HCT116 (cell line): ENCODE measurements around the gene ADAMTS3. TPM values are rescaled to one million over a fixed set of nuclear protein-coding genes. Genes with fewer than 3 reads are reported as not detected.

Source experiments
- ATAC-seq: fragments of 200-7000 bp; cut with Tn5 transposase; 2 replicates; pipeline ENCODE4 v1.9.1; 2020; ENCODE audit warnings: mild to moderate bottlenecking, moderate library complexity
- BruUV-seq: library from RNA; stranded (reverse); fragments of 400-500 nt; replicated peaks from 2 replicates; lab custom pipeline; 2021; lab: Mats Ljungman, UMichigan
- CTCF ChIA-PET: fragments of 300-600 bp; sonication (Branson Sonifier 250); formaldehyde crosslinking; loops from one replicate; lab custom pipeline; 2021; ENCODE audit warnings: antibody characterized with exemption; lab: Charles Lee
- POLR2A ChIA-PET: fragments of 300-600, 350-600 bp; sonication (Branson Sonifier 250); formaldehyde crosslinking; loops from one replicate; lab custom pipeline; 2021; ENCODE audit warnings: antibody characterized with exemption; lab: Charles Lee
- RAD21 ChIA-PET, 2 experiments: fragments of 300-600 bp; sonication (Branson Sonifier 250); formaldehyde crosslinking; loops; one replicate each; lab custom pipeline; 2023; ENCODE audit warnings: low total read pairs in 2 of 2; ENCODE audit not compliant: uncharacterized antibody in 2 of 2, unreplicated experiment in 2 of 2, low non-redundant PET in 1 of 2; lab: Charles Lee
- DNase-seq: peaks from one replicate; pipeline ENCODE4 v3.0.0-alpha.2; 2010; ENCODE audit warnings: low read depth, low spot score
- H2AFZ ChIP-seq: fragments of 200-600 bp; shearing (Covaris generic), sonication (generic); 2 replicates; pipeline ENCODE4 v1.6.1; 2017; ENCODE audit warnings: low read depth, mixed run types, mixed read lengths, antibody characterized with exemption, low read length; ENCODE audit not compliant: poor library complexity, severe bottlenecking
- H3K27ac ChIP-seq: 2 replicates; pipeline ENCODE4 v1.5.1; 2012; ENCODE audit warnings: low read depth, low read length
- H3K27me3 ChIP-seq: fragments of 200-600 bp; sonication (generic); 2 replicates; pipeline ENCODE4 v1.6.1; 2016; ENCODE audit warnings: mixed run types, low read length, mixed read lengths; ENCODE audit not compliant: insufficient read depth
- H3K36me3 ChIP-seq, 2 experiments: fragments of 200-500 bp in 1 of 2; fragments of 200-600 bp in 1 of 2; sonication (Bioruptor generic) in 1 of 2; sonication (generic) in 1 of 2; 2 replicates each; pipeline versions ENCODE4 v1.5.1 to v1.6.1; 2014 to 2016; ENCODE audit warnings: low read length in 2 of 2, inconsistent platforms in 1 of 2, mixed read lengths in 1 of 2, mixed run types in 1 of 2; ENCODE audit not compliant: insufficient read depth in 2 of 2, control insufficient read depth in 1 of 2
- H3K4me1 ChIP-seq, 2 experiments: fragments of 200-600 bp in 1 of 2; sonication (generic) in 1 of 2; 2 replicates each; pipeline versions ENCODE4 v1.5.1 to v1.6.1; 2012 to 2017; ENCODE audit warnings: low read length in 2 of 2, inconsistent platforms in 1 of 2, mild to moderate bottlenecking in 1 of 2, mixed read lengths in 1 of 2, mixed run types in 1 of 2, moderate library complexity in 1 of 2; ENCODE audit not compliant: insufficient read depth in 2 of 2, control insufficient read depth in 1 of 2
- H3K4me2 ChIP-seq: fragments of 200-600 bp; sonication (generic); 2 replicates; pipeline ENCODE4 v1.6.1; 2017; ENCODE audit warnings: mixed run types, low read length, mixed read lengths
- H3K4me3 ChIP-seq, 2 experiments: fragments of 200-600 bp in 1 of 2; sonication (generic) in 1 of 2; replicated peaks in 1 of 2; 2 replicates each; pipeline ENCODE4 v1.5.1; 2011 to 2016; ENCODE audit warnings: low read length in 2 of 2, control low read depth in 1 of 2, low read depth in 1 of 2, mild to moderate bottlenecking in 1 of 2, mixed read lengths in 1 of 2, mixed run types in 1 of 2
- H3K79me2 ChIP-seq: fragments of 200-600 bp; sonication (generic); 2 replicates; pipeline ENCODE4 v1.6.1; 2017; ENCODE audit warnings: mild to moderate bottlenecking, mixed run types, low read length, moderate library complexity, mixed read lengths; ENCODE audit not compliant: insufficient read depth
- H3K9ac ChIP-seq: fragments of 200-600 bp; sonication (generic); 2 replicates; pipeline ENCODE4 v1.6.1; 2016; ENCODE audit warnings: low read length, mixed read lengths
- H3K9me2 ChIP-seq: fragments of 200-600 bp; sonication (generic), shearing (Covaris generic); 2 replicates; pipeline ENCODE4 v1.6.1; 2017; ENCODE audit warnings: mixed run types, mild to moderate bottlenecking, moderate library complexity; ENCODE audit not compliant: insufficient read depth
- H3K9me3 ChIP-seq, 2 experiments: fragments of 200-500 bp in 1 of 2; fragments of 200-600 bp in 1 of 2; sonication (Bioruptor generic) in 1 of 2; sonication (generic) in 1 of 2; 2 replicates each; pipeline ENCODE4 v1.6.1; 2014 to 2017; ENCODE audit warnings: low read length in 2 of 2, mixed read lengths in 2 of 2, inconsistent platforms in 1 of 2, low read depth in 1 of 2, mild to moderate bottlenecking in 1 of 2, mixed run types in 1 of 2, moderate library complexity in 1 of 2; ENCODE audit not compliant: control insufficient read depth in 1 of 2, insufficient read depth in 1 of 2
- H4K20me1 ChIP-seq: fragments of 200-600 bp; sonication (generic), shearing (Covaris generic); 2 replicates; pipeline ENCODE4 v1.6.1; 2017; ENCODE audit warnings: mixed run types, mild to moderate bottlenecking, moderate library complexity; ENCODE audit not compliant: insufficient read depth
- ATF3 ChIP-seq: IDR thresholded peaks from 2 replicates; pipeline ENCODE4 v1.6.1; 2012
- CEBPB ChIP-seq: IDR thresholded peaks from 2 replicates; pipeline ENCODE4 v1.6.1; 2012; ENCODE audit warnings: low read depth
- CTCF ChIP-seq, 3 experiments: fragments of 200-600 bp in 1 of 3; sonication (generic) in 1 of 3; IDR thresholded peaks in 2 of 3; conservative IDR thresholded peaks in 1 of 3; 2 replicates each; pipeline ENCODE4 v1.5.1; 2012 to 2017; ENCODE audit warnings: low read depth in 2 of 3, low read length in 2 of 3, antibody characterized with exemption in 1 of 3, borderline replicate concordance in 1 of 3, control low read depth in 1 of 3, mild to moderate bottlenecking in 1 of 3, mixed read lengths in 1 of 3, mixed run types in 1 of 3, moderate library complexity in 1 of 3; ENCODE audit not compliant: insufficient read depth in 1 of 3
- EGR1 ChIP-seq: IDR thresholded peaks from 2 replicates; pipeline ENCODE4 v1.6.1; 2012; ENCODE audit warnings: low read depth
- ELF1 ChIP-seq: IDR thresholded peaks from 2 replicates; pipeline ENCODE4 v1.6.1; 2012; ENCODE audit warnings: low read depth, borderline replicate concordance
- EZH2 ChIP-seq: fragments of 200-600 bp; sonication (generic); IDR thresholded peaks from 2 replicates; pipeline ENCODE4 v1.6.1; 2017; ENCODE audit warnings: antibody characterized with exemption, mixed run types
- EZH2phosphoT487 ChIP-seq: fragments of 200-600 bp; IDR thresholded peaks from 2 replicates; pipeline ENCODE4 v1.6.1; 2018; ENCODE audit warnings: antibody characterized with exemption, borderline replicate concordance
- JUND ChIP-seq: IDR thresholded peaks from 2 replicates; pipeline ENCODE4 v1.6.1; 2012
- MAX ChIP-seq: IDR thresholded peaks from 2 replicates; pipeline ENCODE4 v1.6.1; 2012
- POLR2A ChIP-seq: IDR thresholded peaks from 2 replicates; pipeline ENCODE4 v1.7.0; 2011; ENCODE audit warnings: borderline replicate concordance; ENCODE audit not compliant: insufficient read depth, insufficient read length; ENCODE audit errors: extremely low read depth
- POLR2AphosphoS5 ChIP-seq: IDR thresholded peaks from 2 replicates; pipeline ENCODE4 v1.6.1; 2011; ENCODE audit warnings: mild to moderate bottlenecking, low read depth, low read length, moderate library complexity
- REST ChIP-seq: IDR thresholded peaks from 2 replicates; pipeline ENCODE4 v1.6.1; 2012; ENCODE audit warnings: low read depth
- SIN3A ChIP-seq: IDR thresholded peaks from 2 replicates; pipeline ENCODE4 v1.6.1; 2012; ENCODE audit warnings: low read depth
- SP1 ChIP-seq: IDR thresholded peaks from 2 replicates; pipeline ENCODE4 v1.6.1; 2012; ENCODE audit warnings: low read depth
- SRF ChIP-seq: IDR thresholded peaks from 2 replicates; pipeline ENCODE4 v1.6.1; 2012; ENCODE audit warnings: low read depth
- TCF7L2 ChIP-seq: IDR thresholded peaks from 2 replicates; pipeline ENCODE4 v1.7.0; 2011; ENCODE audit warnings: borderline replicate concordance, inconsistent platforms; ENCODE audit not compliant: insufficient read depth, insufficient read length; ENCODE audit errors: extremely low read depth
- YY1 ChIP-seq: IDR thresholded peaks from 2 replicates; pipeline ENCODE4 v1.6.1; 2011; ENCODE audit warnings: low read length, low read depth, moderate library complexity, mild to moderate bottlenecking; ENCODE audit not compliant: insufficient replicate concordance; ENCODE audit errors: extremely low read depth
- ZBTB33 ChIP-seq: IDR thresholded peaks from 2 replicates; pipeline ENCODE4 v1.6.1; 2011; ENCODE audit warnings: mild to moderate bottlenecking, low read length, moderate library complexity; ENCODE audit not compliant: insufficient replicate concordance; ENCODE audit errors: extremely low read depth
- ZFX ChIP-seq: fragments of 450-650 bp; IDR thresholded peaks from 2 replicates; pipeline ENCODE4 v1.6.1; 2017
- ZNF274 ChIP-seq: fragments of 200-500 bp; sonication (Bioruptor generic); IDR thresholded peaks from 2 replicates; pipeline ENCODE4 v1.6.1; 2014; ENCODE audit warnings: mild to moderate bottlenecking, low read depth, low read length, inconsistent platforms
- intact Hi-C: fragments of 100-400 bp; cut with micrococcal nuclease; formaldehyde crosslinking; loops from 2 replicates; pipeline ENCODE4 v1.10.0; 2022
- total RNA-seq: library from RNA; stranded (reverse); gene quantifications from one replicate; pipeline ENCODE4 v1.2.1, GENCODE V29; 2021; ENCODE audit not compliant: unreplicated experiment

The ADAMTS3 gene
- total RNA-seq, 1 experiment from 2014 or later = not detected

- H3K27ac ChIP-seq = no peak overlapping the region
Measured at GRCh38 chr4:72422416-72422815, 146.6 kb downstream of the ADAMTS3 start.

More at GRCh38 chr4:72422416-72422815, 146.6 kb downstream of the ADAMTS3 start:
- CTCF ChIA-PET = no interaction called here
- no peaks in the 10 kb centered on the region for H3K79me2 ChIP-seq
- POLR2A ChIA-PET = no interaction called here
- H3K9me3 ChIP-seq = no peaks in the 10 kb centered on the region; a peak in 2 of 4 replicates
- DNase-seq (no peak), ATAC-seq (no peak)
- H3K36me3 ChIP-seq = no peaks in the 10 kb centered on the region
- H3K9me2 ChIP-seq = no peaks in the 10 kb centered on the region
- TF ChIP-seq EGR1 (no peak), EZH2phosphoT487 (no peak), POLR2A (no peak), POLR2AphosphoS5 (no peak), YY1 (no peak), SIN3A (no peak), ZBTB33 (no peak), CTCF (IDR thresholded peaks at IDR 0.05 in 2 of 3, conservative IDR thresholded peaks at IDR 0.05 in 1 of 3; ENCODE audit: borderline replicate concordance in 1 of 3, insufficient read depth in 1 of 3, low read depth in 2 of 3, low read length in 2 of 3) (no peak), EZH2 (no peak), SP1 (no peak), CEBPB (no peak), TCF7L2 (no peak), REST (no peak), ZNF274 (no peak), JUND (no peak), ELF1 (no peak), ATF3 (no peak), MAX (no peak), ZFX (no peak), SRF (no peak)
- TF ChIP-seq, all 23 proteins: peak for 0
- Histone ChIP-seq H3K4me2 (no peak overlapping the region), H3K9ac (no peak overlapping the region), H2AFZ (no peak overlapping the region), H3K27me3 (no peaks in the 10 kb centered on the region), H4K20me1 (no peaks in the 10 kb centered on the region), H3K4me1 (no peaks in the 10 kb centered on the region), H3K4me3 (no peak overlapping the region)
- RAD21 ChIA-PET = no interaction called here
- intact Hi-C loops = no loop called here
- no TSS peak for BruUV-seq
